ENCODE measurements around the gene KANSL3.

KANSL3 gene

DNA sequence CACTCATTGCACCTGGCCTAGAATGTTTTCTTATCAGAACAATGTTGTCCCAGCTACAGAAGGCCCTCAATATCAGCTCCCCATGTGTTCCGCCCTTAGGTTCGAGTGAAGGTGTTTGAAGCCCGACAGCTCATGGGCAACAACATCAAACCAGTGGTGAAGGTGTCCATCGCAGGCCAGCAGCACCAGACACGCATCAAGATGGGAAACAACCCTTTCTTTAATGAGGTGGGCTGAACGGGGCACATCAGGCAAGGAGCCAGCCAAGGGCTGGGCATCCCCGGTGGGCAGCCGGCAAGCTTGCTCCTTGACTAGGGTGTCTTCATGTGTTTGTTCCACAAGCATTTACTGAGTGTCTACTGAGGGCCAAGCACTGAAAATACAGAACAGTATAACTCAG lies 13.7 kb upstream of the KANSL3 start:
- no peak overlapping the region for H3K4me3 ChIP-seq (ENCODE audit: low read depth, low read length)
- TF ChIP-seq, protein P1, sequence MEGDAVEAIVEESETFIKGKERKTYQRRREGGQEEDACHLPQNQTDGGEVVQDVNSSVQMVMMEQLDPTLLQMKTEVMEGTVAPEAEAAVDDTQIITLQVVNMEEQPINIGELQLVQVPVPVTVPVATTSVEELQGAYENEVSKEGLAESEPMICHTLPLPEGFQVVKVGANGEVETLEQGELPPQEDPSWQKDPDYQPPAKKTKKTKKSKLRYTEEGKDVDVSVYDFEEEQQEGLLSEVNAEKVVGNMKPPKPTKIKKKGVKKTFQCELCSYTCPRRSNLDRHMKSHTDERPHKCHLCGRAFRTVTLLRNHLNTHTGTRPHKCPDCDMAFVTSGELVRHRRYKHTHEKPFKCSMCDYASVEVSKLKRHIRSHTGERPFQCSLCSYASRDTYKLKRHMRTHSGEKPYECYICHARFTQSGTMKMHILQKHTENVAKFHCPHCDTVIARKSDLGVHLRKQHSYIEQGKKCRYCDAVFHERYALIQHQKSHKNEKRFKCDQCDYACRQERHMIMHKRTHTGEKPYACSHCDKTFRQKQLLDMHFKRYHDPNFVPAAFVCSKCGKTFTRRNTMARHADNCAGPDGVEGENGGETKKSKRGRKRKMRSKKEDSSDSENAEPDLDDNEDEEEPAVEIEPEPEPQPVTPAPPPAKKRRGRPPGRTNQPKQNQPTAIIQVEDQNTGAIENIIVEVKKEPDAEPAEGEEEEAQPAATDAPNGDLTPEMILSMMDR (IDR thresholded peaks at IDR 0.05; ENCODE audit: control insufficient read depth, extremely low read depth, insufficient read depth): no peak
- DNase-seq (ENCODE audit: low read depth): no peak

- H3K4me3 ChIP-seq (ENCODE audit: low read depth, low read length): no peak overlapping the region
- no peak for DNase-seq (ENCODE audit: low read depth)
- TF ChIP-seq, protein P1 (IDR thresholded peaks at IDR 0.05; ENCODE audit: control insufficient read depth, extremely low read depth, insufficient read depth): no peak
These were observed 11.2 kb upstream of the KANSL3 start for GRCh38 chr2:96649342-96649741.

- DNase-seq (ENCODE audit: low read depth): no peak
- TF ChIP-seq, protein P1 (IDR thresholded peaks at IDR 0.05; ENCODE audit: control insufficient read depth, extremely low read depth, insufficient read depth): no peak
- H3K4me3 ChIP-seq (ENCODE audit: low read depth, low read length): no peak overlapping the region
These were observed 10.3 kb upstream of the KANSL3 start for GRCh38 chr2:96648306-96648930.

DNA sequence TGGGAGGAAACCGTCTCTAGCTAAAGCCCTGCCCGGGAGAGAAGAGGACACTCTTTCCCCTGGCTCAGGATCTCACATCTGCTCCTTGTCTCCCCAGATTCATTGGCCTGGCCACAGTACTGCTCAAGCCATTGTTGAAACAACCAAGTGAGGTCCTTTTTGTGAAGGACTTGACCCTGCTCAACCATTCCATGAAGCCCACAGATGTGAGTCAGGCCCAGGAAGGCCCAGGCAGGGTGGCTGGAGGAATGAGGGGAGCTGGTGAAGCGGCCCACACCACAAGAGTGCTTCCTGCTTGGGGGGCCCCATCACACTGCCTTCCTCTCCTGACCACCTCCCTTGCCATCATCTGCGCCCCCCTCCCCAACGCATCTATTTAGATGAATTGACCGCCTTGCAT lies 9.6 kb upstream of the KANSL3 start:
- DNase-seq (ENCODE audit: low read depth): no peak
- no peak overlapping the region for H3K4me3 ChIP-seq (ENCODE audit: low read depth, low read length)
- TF ChIP-seq, protein P1 (IDR thresholded peaks at IDR 0.05; ENCODE audit: control insufficient read depth, extremely low read depth, insufficient read depth): no peak

GRCh38 chr2:96642564-96643360 lies 4.7 kb upstream of the KANSL3 start, which contains the start of gene FER1L5:
FER1L5 (plus strand) TSS chr2:96642764; CDS start chr2:96642837, 73 bp downstream.
- DNase-seq (ENCODE audit: low read depth): no peak
- TF ChIP-seq, protein P1 (IDR thresholded peaks at IDR 0.05; ENCODE audit: control insufficient read depth, extremely low read depth, insufficient read depth): no peak
- no peak within 1 kb of the TSS for H3K4me3 ChIP-seq (ENCODE audit: low read depth, low read length)

DNA sequence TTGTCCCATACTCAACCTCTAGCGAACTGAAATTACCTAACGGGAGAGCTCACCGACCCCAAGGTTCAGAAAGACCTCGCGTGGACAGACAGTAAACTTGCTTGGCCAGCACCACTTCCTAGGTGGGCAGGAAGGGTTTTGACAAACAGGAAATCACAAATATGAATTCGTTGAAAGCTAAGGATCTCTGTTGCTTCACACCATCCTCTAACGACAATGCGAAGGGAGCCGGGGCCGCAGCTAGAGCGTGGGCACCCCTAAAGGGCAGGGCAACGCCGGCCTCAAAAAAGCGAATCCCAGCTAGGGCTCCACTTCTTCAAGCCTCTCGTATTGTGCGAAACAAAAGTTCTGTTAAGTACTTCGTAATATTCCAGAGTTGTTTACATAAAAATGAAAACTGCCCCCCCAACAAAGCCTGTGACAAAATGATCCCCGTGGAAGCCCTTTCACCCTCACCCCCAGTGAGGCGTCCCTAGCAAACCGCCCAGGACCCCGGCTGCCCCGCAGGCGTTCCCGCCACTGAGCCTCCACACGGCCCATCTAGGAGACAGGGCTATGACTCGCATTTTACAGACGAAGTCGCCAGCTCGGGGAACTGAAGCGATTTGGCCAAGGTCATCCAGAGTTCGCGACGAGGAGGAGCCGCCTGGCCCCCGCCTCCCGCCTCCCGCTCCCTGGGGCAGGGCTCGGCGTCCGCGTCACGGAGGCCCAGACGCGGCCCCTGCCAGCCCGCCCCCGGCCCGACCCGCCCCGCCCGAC lies 548 bp downstream of the KANSL3 start:
- DNase-seq (ENCODE audit: low read depth): peak; percentile 67
- TF ChIP-seq, protein P1 (IDR thresholded peaks at IDR 0.05; ENCODE audit: control insufficient read depth, extremely low read depth, insufficient read depth): no peak
- peak overlapping the region; percentile 83 for H3K4me3 ChIP-seq (ENCODE audit: low read depth, low read length)
